Duodenal mucosa (tissue), 2 donors: ENCODE measurements around the gene SPSB3.
"Not testable (repeated sequence)": the region's sequence is repeated elsewhere in the genome, so short reads cannot be mapped to it uniquely, and the experiment has no call there.

ENCODE experiments used
- H3K27ac ChIP-seq: one replicate; pipeline ENCODE4 v1.7.0; 2013; ENCODE audit warnings: low read depth, low read length
- H3K27me3 ChIP-seq, 2 donors: one replicate each; pipeline ENCODE4 v1.7.0; 2013; ENCODE audit warnings: low read length in 2 of 2, control low read depth in 1 of 2; ENCODE audit not compliant: insufficient read depth in 2 of 2, control insufficient read depth in 1 of 2
- H3K36me3 ChIP-seq, 2 donors: one replicate each; pipeline ENCODE4 v1.7.0; 2013; ENCODE audit warnings: low read length in 2 of 2, control low read depth in 1 of 2; ENCODE audit not compliant: insufficient read depth in 2 of 2, control insufficient read depth in 1 of 2
- H3K4me1 ChIP-seq, 2 donors: one replicate each; pipeline ENCODE4 v1.7.0; 2013; ENCODE audit warnings: low read length in 2 of 2, control low read depth in 1 of 2; ENCODE audit not compliant: insufficient read depth in 2 of 2, control insufficient read depth in 1 of 2
- H3K4me3 ChIP-seq, 2 donors: one replicate each; pipeline ENCODE4 v1.7.0; 2013; ENCODE audit warnings: low read length in 2 of 2, low read depth in 1 of 2
- H3K9ac ChIP-seq, 2 donors: one replicate each; pipeline ENCODE4 v1.7.0; 2013; ENCODE audit warnings: low read length in 2 of 2, low read depth in 1 of 2
- H3K9me3 ChIP-seq, 2 donors: one replicate each; pipeline ENCODE4 v1.7.0; 2013; ENCODE audit warnings: low read length in 2 of 2, control low read depth in 1 of 2; ENCODE audit not compliant: control insufficient read depth in 1 of 2

SPSB3 gene

GRCh38 chr16:1741553-1742165 lies 40.7 kb downstream of the SPSB3 start:
- no peaks in the 10 kb centered on the region for H3K4me1 ChIP-seq
- H3K27ac ChIP-seq: no peak overlapping the region
- H3K9me3 ChIP-seq: peaks cover 9 to 11% of the 10 kb centered on the region in 2 donors
- no peak overlapping the region for H3K9ac ChIP-seq
- no peak overlapping the region for H3K4me3 ChIP-seq
- H3K36me3 ChIP-seq: peaks cover 13 to 30% of the 10 kb centered on the region in 2 donors
- H3K27me3 ChIP-seq: no peaks in the 10 kb centered on the region

- H3K4me3 ChIP-seq: no peak overlapping the region
- no peaks in the 10 kb centered on the region for H3K27me3 ChIP-seq
- H3K36me3 ChIP-seq: peaks cover 13 to 28% of the 10 kb centered on the region in 2 donors
- H3K27ac ChIP-seq: no peak overlapping the region
- no peak overlapping the region for H3K9ac ChIP-seq
- H3K4me1 ChIP-seq: no peaks in the 10 kb centered on the region
- H3K9me3 ChIP-seq: peaks cover 9 to 11% of the 10 kb centered on the region in 2 donors
Measured at GRCh38 chr16:1740781-1741490, 41.4 kb downstream of the SPSB3 start.

- no peak overlapping the region for H3K9ac ChIP-seq
- H3K27me3 ChIP-seq: no peaks in the 10 kb centered on the region
- no peak overlapping the region for H3K4me3 ChIP-seq
- H3K4me1 ChIP-seq: no peaks in the 10 kb centered on the region
- H3K9me3 ChIP-seq: peaks cover 9 to 17% of the 10 kb centered on the region in 2 donors
- peaks cover 13 to 33% of the 10 kb centered on the region in 2 donors for H3K36me3 ChIP-seq
- no peak overlapping the region for H3K27ac ChIP-seq
Measured at GRCh38 chr16:1740234-1740633, 42.1 kb downstream of the SPSB3 start.

GRCh38 chr16:1734816-1735215 lies 47.6 kb downstream of the SPSB3 start:
- H3K9me3 ChIP-seq: peaks cover 9 to 20% of the 10 kb centered on the region in 2 donors
- no peak overlapping the region for H3K9ac ChIP-seq
- no peak overlapping the region for H3K27ac ChIP-seq
- H3K27me3 ChIP-seq: no peaks in the 10 kb centered on the region
- H3K4me1 ChIP-seq: no peaks in the 10 kb centered on the region
- H3K36me3 ChIP-seq: peaks cover 6 to 52% of the 10 kb centered on the region in 2 donors
- no peak overlapping the region for H3K4me3 ChIP-seq

- Histone ChIP-seq H3K9ac (no peak overlapping the region), H3K27ac (no peak overlapping the region), H3K9me3 (peaks cover 6 to 20% of the 10 kb centered on the region in 2 donors), H3K27me3 (no peaks in the 10 kb centered on the region), H3K4me1 (no peaks in the 10 kb centered on the region), H3K4me3 (no peak overlapping the region), H3K36me3 (peaks cover 6 to 58% of the 10 kb centered on the region in 2 donors)
Measured at GRCh38 chr16:1734123-1734522, 48.2 kb downstream of the SPSB3 start.

- peaks cover 3 to 13% of the 10 kb centered on the region in 2 donors for H3K9me3 ChIP-seq
- not testable (repeated sequence) for H3K27ac ChIP-seq, H3K4me1 ChIP-seq, H3K4me3 ChIP-seq, H3K27me3 ChIP-seq, H3K9ac ChIP-seq
- peaks cover 6 to 73% of the 10 kb centered on the region in 2 donors for H3K36me3 ChIP-seq
Measured at GRCh38 chr16:1732551-1732987, 49.8 kb downstream of the SPSB3 start.

GRCh38 chr16:1732071-1732470 lies 50.3 kb downstream of the SPSB3 start:
- H3K4me1 ChIP-seq: no peaks in the 10 kb centered on the region
- H3K27ac ChIP-seq: no peak overlapping the region
- H3K9ac ChIP-seq: no peak overlapping the region
- H3K36me3 ChIP-seq: peaks cover 7 to 78% of the 10 kb centered on the region in 2 donors
- H3K27me3 ChIP-seq: no peaks in the 10 kb centered on the region
- no peak overlapping the region for H3K4me3 ChIP-seq
- H3K9me3 ChIP-seq: peaks cover 1 to 9% of the 10 kb centered on the region in 2 donors

GRCh38 chr16:1731603-1732002 lies 50.8 kb downstream of the SPSB3 start:
- Histone ChIP-seq H3K9ac (no peak overlapping the region), H3K36me3 (peaks cover 12 to 83% of the 10 kb centered on the region in 2 donors), H3K27ac (no peak overlapping the region), H3K4me1 (no peaks in the 10 kb centered on the region), H3K27me3 (no peaks in the 10 kb centered on the region), H3K4me3 (no peak overlapping the region), H3K9me3 (peaks cover 0 to 9% of the 10 kb centered on the region in 2 donors)

GRCh38 chr16:1731073-1731472 lies 51.3 kb downstream of the SPSB3 start:
- no peak overlapping the region for H3K9ac ChIP-seq
- peaks cover 0 to 9% of the 10 kb centered on the region in 2 donors for H3K9me3 ChIP-seq
- H3K36me3 ChIP-seq: peaks cover 12 to 88% of the 10 kb centered on the region in 2 donors
- no peaks in the 10 kb centered on the region for H3K27me3 ChIP-seq
- H3K4me1 ChIP-seq: no peaks in the 10 kb centered on the region
- H3K4me3 ChIP-seq: no peak overlapping the region
- H3K27ac ChIP-seq: no peak overlapping the region

GRCh38 chr16:1729445-1729844 lies 52.9 kb downstream of the SPSB3 start:
- H3K4me3 ChIP-seq: no peak overlapping the region
- H3K27me3 ChIP-seq: no peaks in the 10 kb centered on the region
- H3K9me3 ChIP-seq: no peaks in the 10 kb centered on the region
- H3K9ac ChIP-seq: no peak overlapping the region
- H3K4me1 ChIP-seq: no peaks in the 10 kb centered on the region
- peaks cover 6 to 81% of the 10 kb centered on the region in 2 donors for H3K36me3 ChIP-seq
- no peak overlapping the region for H3K27ac ChIP-seq
